Occipital lobe (tissue), 2 donors: ENCODE results near the gene PGBD1. TPM values are rescaled to one million over a fixed set of nuclear protein-coding genes. Genes with fewer than 3 reads are reported as not detected.
"Not testable (repeated sequence)": the region's sequence is repeated elsewhere in the genome, so short reads cannot be mapped to it uniquely, and the experiment has no call there.

ENCODE experiments used
- DNase-seq: peaks from one replicate; lab custom pipeline; 2025; lab: John Stamatoyannopoulos, UW
- total RNA-seq: library from RNA; depleted of rRNA; stranded (reverse); fragments of >200 nt; gene quantifications from one replicate; pipeline ENCODE4 v1.2.3, GENCODE V29; 2014

Gene PGBD1
- total RNA-seq, 1 donor from 2014 or later, result 17.0 TPM

DNA sequence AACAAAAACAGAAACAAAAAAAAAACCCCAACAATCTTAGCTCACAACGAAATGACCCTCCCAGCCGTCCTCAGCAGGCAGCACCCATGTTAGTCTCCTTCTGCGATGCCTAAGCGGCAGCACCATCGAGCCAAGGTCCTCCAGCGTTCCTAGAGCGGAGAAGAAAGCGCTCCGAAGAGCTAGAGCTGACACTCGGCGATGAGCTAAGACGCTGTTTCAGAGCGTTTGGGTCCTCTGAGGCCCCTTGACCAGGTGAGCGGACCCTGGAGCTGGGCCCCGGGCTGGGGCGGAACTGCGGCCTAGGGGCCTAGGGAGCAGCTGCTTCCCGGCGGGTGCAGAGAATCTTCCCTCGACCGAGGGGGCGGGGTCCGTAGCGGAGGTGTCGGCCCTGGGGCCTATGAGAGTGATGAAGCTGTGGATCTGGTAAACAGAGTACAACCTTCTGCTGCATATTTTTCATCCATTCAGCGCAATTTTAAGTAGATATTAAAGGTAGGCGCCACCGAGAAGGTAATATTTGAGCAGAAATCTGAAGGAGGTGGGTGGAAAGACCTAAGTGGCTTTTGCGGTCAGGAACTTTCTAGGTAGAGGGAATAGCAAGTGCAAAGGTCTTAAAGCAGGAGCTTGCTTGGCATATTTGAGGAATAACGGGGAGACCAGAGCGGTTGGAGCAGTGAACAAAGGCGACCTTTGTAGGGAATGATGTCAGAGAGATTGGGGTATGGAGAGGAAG lies 14.2 kb upstream of the PGBD1 start, which contains the start of gene ZSCAN26:
Gene ZSCAN26, plus strand, starts transcription at position 182 of the 733 bp plus-strand sequence. CDS start 4,777 bp downstream, outside the sequence.
- DNase-seq, result peak; percentile 69

DNA sequence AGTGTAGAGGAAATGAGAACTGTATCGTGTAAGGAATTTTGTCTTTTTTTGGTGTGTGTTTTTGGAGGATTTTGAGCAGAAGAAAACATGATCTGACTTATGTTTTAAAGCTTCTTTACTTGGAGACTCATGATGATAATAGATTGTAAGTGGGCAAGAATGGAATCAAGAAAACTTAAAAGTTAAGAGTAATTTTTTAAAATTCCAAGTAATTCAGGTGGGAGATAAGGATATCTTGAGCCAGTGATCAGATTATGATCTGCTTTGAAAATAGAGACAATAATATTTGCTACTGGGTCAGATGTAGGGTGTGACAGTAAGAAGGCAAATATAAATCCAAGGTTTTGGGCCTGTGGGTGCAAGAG lies 13.7 kb upstream of the PGBD1 start:
- DNase-seq, result no peak

DNA sequence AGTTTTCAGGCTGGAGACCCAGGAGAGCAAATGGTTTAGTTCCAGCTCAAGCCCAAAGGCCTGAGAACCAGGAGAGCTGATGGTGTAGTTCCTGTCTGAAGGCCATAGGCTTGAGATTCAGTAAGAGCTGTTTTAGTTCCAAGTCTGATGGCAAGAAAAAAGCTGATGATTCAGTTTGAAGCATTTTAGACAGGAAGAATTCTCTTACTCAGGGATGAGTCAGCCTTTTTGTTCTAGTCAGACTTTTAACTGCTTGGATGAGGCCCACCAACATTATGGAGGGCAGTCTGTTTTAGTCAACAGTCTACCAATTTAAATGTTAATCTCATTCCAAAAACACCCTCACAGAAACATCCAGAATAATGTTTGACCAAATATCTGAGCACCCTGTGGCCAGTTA lies 11.9 kb upstream of the PGBD1 start:
- no peak for DNase-seq

DNA sequence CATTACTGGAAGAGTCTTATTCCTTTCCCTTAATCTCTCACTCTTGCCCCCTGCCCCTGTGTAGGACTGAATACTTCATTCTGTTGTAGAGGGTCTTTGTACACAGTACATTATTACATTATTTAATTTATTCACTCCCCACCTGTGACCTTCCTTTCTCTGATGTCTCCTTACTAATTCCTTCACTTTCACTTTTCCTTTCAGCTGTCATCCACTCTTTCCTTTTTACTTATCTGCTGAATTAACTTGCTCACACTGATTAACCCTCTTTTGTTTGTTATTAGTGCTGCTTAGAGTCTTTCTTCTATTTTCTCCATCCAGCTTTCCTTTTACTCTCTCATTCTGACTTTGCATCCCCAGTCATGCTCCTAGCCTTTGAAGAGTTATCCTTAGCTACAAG lies 6.5 kb upstream of the PGBD1 start:
- DNase-seq, result no peak

DNA sequence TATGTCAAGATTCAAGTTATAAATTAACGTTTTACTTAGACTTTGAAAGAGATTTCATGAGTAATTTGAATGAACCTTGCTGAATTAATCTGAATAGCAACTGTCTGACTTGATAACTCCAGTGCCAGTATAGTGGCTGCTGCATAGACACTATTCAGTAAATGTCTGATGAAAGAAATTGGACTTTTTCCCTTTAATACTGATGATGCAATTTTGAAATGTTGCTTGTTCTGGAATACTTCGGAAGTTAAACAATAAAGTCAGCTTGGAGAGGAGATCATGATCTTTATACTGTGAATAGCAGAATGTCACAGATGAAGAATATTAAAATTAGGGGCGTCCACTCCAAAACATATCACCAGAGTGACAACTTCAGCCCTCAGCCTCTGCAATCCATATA lies 3.6 kb upstream of the PGBD1 start:
- no peak for DNase-seq

DNA sequence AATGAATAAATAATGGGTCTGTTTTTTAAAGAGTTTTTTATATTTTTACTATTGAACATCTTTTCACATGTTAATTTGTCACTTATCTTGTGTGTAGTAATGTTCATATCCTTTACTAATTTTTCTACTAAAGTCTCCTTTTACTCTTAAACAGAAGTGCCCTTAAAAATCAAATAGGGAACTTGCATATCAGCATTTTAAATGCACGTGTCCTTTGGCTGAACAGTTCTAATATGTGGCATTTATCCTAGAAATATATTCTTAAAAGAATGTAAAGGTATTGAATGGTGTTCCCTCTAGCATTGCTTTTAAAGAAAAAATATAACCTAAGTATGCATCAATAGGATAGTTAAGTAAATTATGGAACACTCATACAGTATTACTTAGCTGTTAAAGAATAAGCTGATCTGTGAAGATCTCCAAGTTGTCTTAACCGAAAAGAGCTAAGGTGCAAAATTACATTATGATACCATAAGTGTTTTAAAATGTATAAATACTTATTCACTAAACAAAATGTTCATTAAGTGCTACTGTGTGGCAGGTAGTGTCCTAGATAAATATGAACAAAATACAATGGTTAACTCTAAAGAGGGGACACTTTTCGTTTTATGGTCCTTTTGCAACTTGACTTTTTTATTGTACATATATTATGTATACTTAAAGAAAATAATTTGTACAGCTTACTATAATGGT lies 631 bp upstream of the PGBD1 start:
- no peak for DNase-seq

DNA sequence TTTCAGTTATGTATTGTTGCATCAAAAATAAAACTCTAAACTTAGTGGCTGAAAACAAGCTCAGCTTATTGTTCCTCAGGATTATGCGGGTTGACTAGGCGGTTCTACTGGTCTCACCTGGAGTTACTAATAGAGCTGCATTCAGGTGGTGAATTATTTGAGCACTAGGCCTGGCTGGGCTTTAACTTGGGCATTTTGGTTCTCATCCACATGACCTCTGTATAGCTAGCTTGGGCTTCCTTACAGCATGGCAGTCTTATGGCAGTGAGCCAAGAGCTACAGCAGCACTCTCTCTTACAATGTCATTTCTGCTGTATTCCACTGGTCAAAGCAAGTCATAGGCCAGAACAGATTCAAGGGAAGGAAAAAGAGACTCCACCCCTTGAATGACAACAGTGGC lies 1.6 kb downstream of the PGBD1 start:
- no peak for DNase-seq

DNA sequence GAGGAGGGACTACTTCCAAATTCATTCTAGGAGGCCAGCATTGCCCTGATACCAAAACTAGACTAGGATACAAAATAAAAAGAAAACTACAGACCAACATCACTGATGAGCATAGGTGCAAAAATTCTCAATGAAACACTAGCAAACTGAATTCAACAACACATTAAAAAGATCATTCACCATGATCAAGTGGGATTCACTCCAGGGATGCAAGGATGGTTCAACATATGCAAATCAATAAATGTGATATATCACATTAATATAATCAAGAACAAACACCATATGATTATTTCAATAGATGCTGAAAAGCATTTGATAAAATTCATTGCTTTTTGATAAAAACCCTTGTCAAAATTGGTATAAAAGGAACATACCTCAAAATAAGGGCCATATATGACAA lies 10.2 kb downstream of the PGBD1 start:
- DNase-seq, result no peak

DNA sequence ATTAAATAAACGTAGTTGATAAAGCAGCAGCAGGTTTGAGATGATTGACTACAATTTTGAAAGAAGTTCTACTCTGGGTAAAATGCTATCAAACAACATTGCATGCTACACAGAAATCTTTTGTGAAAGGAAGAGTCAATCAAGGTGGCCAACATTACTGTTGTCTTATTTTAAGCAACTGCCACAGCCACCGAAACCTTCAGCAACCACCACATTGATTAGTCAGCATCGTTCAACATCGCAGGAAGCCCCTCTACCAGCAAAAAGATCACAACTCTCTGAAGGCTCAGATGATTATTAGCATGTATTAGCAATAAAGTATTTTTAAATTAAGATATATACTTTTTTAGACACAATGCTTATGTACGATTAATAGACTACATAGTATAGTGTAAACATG lies 14.0 kb downstream of the PGBD1 start:
- DNase-seq, result no peak

DNA sequence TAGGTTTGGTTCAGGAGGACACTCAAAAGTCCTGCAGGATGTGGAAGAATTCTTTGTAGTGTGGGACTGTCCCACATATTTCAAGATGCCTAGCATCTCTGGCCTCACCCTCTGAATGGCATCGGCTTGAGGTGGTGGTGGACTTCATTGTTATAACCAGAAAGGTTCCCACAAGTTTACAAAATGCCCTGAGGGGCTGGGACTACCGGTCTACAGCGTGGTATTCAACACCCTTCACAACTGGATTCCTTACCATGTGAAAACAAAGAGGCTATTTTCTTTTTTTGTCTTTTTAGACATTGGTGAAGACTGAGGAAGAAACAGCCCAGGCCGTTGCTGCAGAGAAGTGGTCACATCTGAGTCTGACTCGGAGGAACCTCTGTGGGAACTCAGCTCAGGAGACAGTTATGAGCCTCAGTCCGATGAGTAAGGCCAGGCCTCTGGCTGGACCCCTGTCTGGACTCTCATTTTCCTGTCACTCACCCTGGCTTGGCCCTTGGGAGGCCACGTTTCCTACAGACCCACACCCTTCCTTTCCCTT lies 15.2 kb downstream of the PGBD1 start:
- no peak for DNase-seq

DNA sequence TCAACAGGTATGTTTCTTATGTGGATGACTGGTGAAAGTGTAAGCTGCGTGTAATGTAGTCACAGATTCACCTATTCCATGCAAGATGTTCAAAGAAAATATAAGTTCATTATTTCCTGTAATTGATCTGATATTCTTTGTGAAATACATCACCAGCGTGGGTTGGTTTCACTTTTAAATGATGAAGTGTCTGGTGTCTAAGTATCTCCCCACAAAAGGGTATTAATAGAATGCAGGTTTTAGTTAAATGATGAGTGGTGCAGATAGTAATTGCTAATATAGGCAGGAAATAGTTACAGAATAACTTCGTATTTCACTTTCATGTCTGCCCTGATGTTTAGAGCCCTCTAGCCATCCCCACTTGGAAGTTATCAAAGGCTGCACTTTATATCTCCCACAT lies 22.2 kb downstream of the PGBD1 start:
- no peak for DNase-seq

DNA sequence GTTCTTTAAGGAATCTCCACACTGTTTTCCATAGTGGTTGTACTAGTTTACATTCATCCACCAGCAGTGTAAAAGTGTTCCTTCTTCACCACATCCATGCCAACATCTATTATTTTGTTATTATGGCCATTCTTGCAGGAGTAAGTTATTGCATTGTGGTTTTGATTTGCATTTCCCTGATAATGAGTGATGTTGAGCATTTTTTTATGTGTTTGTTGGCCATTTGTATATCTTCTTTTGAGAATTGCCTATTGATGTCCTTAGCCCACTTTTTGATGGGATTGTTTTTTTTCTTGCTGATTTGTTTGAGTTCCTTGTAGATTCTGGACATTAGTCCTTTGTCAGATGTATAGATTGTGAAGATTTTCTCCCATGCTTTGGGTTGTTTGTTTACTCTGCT lies 25.0 kb downstream of the PGBD1 start:
- DNase-seq, result not testable (repeated sequence)

DNA sequence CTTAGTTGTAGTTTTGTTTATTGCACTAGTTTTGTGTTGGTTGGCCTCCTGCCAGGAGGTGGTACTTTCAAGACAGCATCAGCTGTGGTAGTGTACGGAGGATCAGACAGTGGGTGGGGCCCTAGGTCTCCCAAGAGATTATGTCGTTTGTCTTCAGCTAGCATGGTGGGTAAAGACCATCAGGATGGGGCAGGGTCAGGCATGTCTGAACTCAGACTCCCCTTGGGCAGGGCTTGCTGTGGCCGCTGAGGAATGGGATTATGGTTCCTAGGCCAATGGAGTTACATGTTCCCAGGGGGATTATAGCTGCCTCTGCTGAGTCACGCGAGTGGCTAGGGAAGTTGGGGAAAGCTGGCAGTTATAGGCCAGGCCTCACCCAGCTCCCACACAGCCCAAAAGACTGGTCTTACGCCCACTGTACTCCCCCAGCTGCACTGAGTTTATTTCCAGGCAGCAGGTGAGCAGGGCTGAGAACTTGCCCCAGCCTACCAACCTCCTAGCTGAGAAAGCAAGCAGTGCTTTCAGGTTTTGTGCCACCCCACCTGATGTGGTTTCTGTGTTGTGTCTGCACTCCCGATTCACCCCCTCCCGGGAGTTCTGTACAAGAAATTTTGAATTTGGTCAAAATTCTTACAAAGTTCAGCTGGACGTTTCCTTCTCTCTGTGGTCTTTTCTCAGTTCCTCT lies 29.9 kb downstream of the PGBD1 start:
- no peak for DNase-seq

DNA sequence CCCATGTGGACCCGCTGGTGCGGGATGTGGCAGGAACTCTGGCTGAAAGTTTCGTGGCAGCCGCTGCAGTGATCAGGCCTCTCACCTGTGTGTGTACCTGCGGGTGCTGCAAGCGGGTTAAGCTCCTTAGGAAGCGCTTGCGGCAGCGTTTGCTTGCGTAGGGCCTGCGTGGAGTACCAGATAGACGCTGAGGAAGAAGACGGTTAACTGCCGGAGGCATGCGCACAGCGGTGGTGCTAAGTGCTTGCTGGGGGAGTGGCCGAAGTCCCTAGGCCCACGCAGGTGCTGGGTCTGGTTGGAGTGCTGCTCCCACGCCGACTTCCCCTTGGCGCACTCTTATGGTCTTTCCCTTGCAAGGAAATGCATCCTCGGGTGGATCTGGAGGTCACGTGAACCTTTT lies 31.6 kb downstream of the PGBD1 start:
- no peak for DNase-seq

DNA sequence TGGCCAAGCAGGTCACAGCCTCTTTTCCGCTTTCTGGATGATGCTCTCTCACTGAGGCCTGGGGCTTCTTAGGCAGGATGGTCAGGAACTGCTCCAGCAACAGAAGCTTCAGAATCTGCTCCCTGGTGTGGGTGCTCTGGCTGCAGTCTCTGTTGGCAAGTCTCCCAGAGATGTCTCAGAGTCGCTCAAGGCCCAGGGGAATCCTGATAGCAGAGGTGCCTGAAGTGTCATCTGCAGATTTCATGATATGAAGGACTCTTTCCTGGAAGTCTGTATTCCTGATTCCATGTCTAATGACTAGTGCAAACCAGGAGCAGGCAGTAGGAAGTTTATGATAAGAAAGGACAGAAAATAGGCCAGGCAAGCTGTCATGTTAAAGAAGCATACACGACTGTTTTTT lies 34.3 kb downstream of the PGBD1 start:
- DNase-seq, result peak; percentile 5

DNA sequence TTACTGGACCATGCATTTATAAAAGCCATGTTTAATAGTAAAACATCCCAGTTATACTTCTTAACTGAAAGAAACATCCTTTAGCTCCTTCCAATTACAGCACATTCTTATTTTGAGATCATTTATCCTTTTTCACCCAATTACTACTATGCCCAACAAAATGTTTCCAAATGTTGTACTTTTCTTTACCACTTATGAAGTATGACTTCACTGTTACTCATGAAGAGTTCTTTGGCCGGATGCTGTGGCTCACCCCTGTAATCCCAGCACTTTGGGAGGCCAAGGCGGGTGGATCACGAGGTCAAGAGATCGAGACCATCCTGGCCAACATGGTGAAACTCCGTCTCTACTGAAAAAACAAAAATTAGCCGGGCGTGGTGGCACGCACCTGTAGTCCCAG lies 36.5 kb downstream of the PGBD1 start:
- DNase-seq, result not testable (repeated sequence)

DNA sequence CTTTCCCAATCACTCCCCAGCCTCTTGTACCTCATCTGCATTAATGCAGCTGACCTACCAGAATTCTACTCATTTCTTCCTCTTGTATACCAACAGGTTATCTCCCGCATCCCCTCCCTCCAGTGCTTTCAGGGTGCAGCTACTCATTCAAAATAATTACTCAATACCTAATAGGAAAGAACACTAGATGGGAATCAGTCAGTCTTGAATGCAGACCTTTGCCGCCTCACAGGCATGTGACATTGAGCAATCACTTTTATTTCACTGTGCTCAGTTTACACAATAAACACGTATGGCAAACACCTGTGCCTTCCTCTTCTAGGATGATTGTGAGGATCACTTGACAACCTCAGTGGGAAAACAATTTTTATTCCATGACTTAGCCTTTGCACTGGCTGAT lies 41.3 kb downstream of the PGBD1 start:
- DNase-seq, result no peak

DNA sequence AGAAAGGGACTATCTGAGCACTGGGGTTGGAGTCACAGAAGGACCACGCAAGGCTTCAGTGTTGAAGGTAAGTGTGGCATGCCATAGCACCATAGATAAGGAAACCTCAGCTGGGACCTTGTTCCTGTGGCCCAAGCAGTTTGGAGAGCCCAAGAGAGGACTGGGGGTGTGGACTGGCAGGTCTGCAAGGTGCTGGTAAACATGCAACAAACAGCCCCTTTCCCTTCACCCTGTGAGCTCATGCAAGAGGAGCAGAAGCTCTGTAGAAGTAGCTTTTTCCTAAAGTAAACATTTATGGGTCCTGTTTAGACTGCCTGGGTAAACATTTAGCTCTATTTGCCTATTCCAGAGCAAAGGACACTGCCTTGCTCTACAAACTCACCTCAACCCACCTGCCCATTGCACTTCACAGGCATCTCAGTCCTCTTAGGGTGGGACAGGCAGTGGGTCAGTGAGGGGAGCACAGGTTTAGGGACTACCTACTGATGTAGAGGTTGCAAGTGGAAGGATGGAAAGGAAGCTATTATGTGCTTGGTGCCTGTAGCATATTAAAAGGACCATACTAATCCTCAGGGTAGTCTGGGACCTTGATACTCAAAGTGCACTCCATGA lies 42.5 kb downstream of the PGBD1 start:
- DNase-seq, result no peak

DNA sequence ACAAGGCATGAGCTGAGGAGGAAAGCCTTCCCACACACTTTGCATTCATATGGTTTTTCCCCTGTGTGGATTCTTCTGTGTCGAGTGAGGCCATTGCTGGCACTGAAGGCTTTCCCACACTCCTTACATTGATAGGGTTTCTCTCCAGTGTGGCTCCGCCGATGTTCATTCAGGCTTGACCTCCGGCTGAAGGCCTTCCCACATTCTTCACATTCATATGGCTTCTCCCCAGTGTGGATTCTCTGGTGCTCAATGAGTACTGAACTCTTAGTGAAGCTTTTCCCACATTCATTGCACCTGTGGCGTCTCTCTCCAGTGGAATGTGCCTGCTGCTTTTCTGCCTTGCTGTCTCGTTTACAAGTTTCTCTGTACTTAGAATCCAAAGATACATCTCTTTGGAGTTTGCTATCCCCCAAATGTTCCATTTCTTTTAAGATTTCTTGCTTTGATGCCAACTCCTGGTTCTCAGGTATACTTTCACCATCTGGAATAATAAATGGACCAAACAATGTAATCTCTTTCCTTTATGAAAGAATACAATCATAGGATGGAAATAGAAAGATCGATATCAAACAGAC lies 45.1 kb downstream of the PGBD1 start:
- DNase-seq, result no peak

DNA sequence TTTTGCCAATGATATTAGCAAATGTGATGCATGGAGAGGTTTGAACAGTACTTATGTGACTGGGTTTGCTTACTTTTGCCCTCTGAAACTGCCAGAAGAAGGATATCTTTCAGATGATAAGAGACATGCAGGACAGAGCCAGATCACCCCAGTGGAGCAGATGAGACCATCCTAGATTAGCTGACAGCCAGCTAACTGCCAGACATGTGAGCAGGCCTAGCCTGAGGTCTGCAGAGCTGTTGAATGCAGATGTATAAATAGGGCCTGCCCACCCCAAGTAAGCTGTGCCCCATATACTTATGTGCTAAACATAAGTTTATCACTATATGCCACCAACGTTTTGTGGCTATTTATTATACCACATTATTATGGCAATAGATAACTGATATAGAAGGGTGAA lies 48.7 kb downstream of the PGBD1 start:
- no peak for DNase-seq

DNA sequence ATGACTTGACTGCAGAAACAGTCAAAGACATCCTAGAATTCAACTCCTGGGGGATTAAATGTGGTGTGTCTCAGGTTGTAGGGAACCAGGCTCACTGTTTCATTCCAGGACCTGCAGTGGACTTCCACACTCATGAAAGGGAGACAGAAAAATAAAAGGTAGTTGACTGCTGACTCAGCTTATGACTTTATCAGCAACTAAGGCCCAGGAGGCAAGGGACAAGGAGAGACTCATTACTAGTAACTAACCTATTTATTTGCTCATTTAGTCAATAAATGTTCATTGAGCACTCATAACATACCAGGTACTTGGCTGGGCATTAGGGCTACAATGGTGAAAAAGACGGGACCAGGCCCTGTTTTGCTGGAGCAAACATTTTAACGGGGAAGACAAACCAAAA lies 51.7 kb downstream of the PGBD1 start:
- no peak for DNase-seq

DNA sequence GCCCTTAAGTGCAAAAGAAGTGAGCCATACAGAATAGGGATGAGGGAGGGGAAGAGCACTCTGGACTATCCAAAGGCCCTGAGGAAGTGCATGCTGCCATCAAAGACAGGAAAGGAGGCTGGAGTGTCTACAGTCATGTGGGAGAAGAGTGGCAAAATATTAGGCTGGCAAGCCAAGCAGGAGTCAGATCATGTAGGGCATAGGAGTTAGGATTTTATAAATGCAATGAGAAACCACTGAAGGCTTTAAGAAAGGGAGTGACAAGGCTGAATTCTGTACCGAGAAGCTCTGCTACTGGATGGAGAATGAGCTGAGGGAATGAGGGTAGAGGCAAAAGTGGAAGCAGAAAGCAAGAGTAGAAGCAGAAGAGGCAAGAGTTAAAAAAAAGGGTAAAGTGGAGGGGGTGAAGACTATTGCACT lies 52.2 kb downstream of the PGBD1 start:
- DNase-seq, result no peak
